ENCODE measurements around the gene PJA2. TPM values are rescaled to one million over a fixed set of nuclear protein-coding genes. Genes with fewer than 3 reads are reported as not detected.

PJA2 gene
- total RNA-seq, 1 donor from 2014 or later: 78.2 TPM

- no peak overlapping the region for H3K27ac Mint-ChIP-seq (ENCODE audit: unreplicated experiment)
- peaks cover 1% of the 10 kb centered on the region for H3K36me3 Mint-ChIP-seq (ENCODE audit: low read depth, unreplicated experiment)
- no peak overlapping the region for H3K4me3 Mint-ChIP-seq (ENCODE audit: unreplicated experiment)
- peaks cover 3% of the 10 kb centered on the region for H3K4me1 Mint-ChIP-seq (ENCODE audit: unreplicated experiment)
- DNase-seq (ENCODE audit: low spot score): no peak
- no peaks in the 10 kb centered on the region for H3K9me3 Mint-ChIP-seq (ENCODE audit: unreplicated experiment)
- TF ChIP-seq CTCF (IDR thresholded peaks at IDR 0.05; ENCODE audit: unreplicated experiment): no peak
- peaks cover 5% of the 10 kb centered on the region for H3K27me3 Mint-ChIP-seq (ENCODE audit: unreplicated experiment)
Measured at GRCh38 chr5:109315245-109315644, 94.5 kb downstream of the PJA2 start.

DNA sequence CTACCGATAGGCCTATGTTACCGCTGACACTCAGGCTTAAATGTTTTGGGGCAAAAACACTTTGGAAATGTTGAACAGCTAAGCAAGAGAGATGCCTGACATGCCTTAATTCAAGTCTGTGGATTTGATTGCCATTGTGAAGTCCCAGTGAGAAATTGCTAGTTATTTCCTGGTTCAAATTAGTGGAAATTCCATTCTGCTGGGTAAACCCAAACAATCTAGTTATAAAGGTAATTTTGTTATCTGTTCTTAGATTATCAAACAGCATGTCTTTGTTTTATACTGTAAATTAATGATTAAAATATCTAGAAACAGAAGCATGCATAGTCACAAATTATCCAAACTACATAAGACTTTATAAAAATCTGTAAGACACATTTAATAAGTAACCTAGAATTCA is 96.6 kb downstream of the PJA2 start:
- Mint-ChIP-seq H3K36me3 (ENCODE audit: low read depth, unreplicated experiment) (no peaks in the 10 kb centered on the region), H3K27me3 (ENCODE audit: unreplicated experiment) (peaks cover 5% of the 10 kb centered on the region), H3K27ac (ENCODE audit: unreplicated experiment) (no peak overlapping the region), H3K9me3 (ENCODE audit: unreplicated experiment) (no peaks in the 10 kb centered on the region), H3K4me3 (ENCODE audit: unreplicated experiment) (no peak overlapping the region), H3K4me1 (ENCODE audit: unreplicated experiment) (peaks cover 3% of the 10 kb centered on the region)
- TF ChIP-seq CTCF (IDR thresholded peaks at IDR 0.05; ENCODE audit: unreplicated experiment): no peak
- DNase-seq (ENCODE audit: low spot score): no peak

- no peaks in the 10 kb centered on the region for H3K36me3 Mint-ChIP-seq (ENCODE audit: low read depth, unreplicated experiment)
- no peak overlapping the region for H3K27ac Mint-ChIP-seq (ENCODE audit: unreplicated experiment)
Measured at GRCh38 chr5:109312695-109313094, 97.1 kb downstream of the PJA2 start.

GRCh38 chr5:109310315-109310714 is 99.5 kb downstream of the PJA2 start:
- peaks cover 3% of the 10 kb centered on the region for H3K27me3 Mint-ChIP-seq (ENCODE audit: unreplicated experiment)
- no peaks in the 10 kb centered on the region for H3K9me3 Mint-ChIP-seq (ENCODE audit: unreplicated experiment)
- H3K36me3 Mint-ChIP-seq (ENCODE audit: low read depth, unreplicated experiment): no peaks in the 10 kb centered on the region
- DNase-seq (ENCODE audit: low spot score): no peak
- H3K4me3 Mint-ChIP-seq (ENCODE audit: unreplicated experiment): no peak overlapping the region
- peaks cover 4% of the 10 kb centered on the region for H3K4me1 Mint-ChIP-seq (ENCODE audit: unreplicated experiment)
- no peak for TF ChIP-seq CTCF (IDR thresholded peaks at IDR 0.05; ENCODE audit: unreplicated experiment)
- H3K27ac Mint-ChIP-seq (ENCODE audit: unreplicated experiment): no peak overlapping the region

More at GRCh38 chr5:109312695-109313094, 97.1 kb downstream of the PJA2 start:
- Mint-ChIP-seq H3K9me3 (ENCODE audit: unreplicated experiment) (no peaks in the 10 kb centered on the region), H3K4me1 (ENCODE audit: unreplicated experiment) (peaks cover 3% of the 10 kb centered on the region), H3K4me3 (ENCODE audit: unreplicated experiment) (no peak overlapping the region), H3K27me3 (ENCODE audit: unreplicated experiment) (peaks cover 5% of the 10 kb centered on the region)
- no peak for DNase-seq (ENCODE audit: low spot score)
- TF ChIP-seq CTCF (IDR thresholded peaks at IDR 0.05; ENCODE audit: unreplicated experiment): no peak

GRCh38 chr5:109309326-109310063 is 100.3 kb downstream of the PJA2 start:
- H3K36me3 Mint-ChIP-seq (ENCODE audit: low read depth, unreplicated experiment): no peaks in the 10 kb centered on the region
- H3K27ac Mint-ChIP-seq (ENCODE audit: unreplicated experiment): no peak overlapping the region
- peaks cover 5% of the 10 kb centered on the region for H3K4me1 Mint-ChIP-seq (ENCODE audit: unreplicated experiment)
- H3K9me3 Mint-ChIP-seq (ENCODE audit: unreplicated experiment): no peaks in the 10 kb centered on the region
- no peak overlapping the region for H3K4me3 Mint-ChIP-seq (ENCODE audit: unreplicated experiment)
- DNase-seq (ENCODE audit: low spot score): no peak
- TF ChIP-seq CTCF (IDR thresholded peaks at IDR 0.05; ENCODE audit: unreplicated experiment): no peak
- H3K27me3 Mint-ChIP-seq (ENCODE audit: unreplicated experiment): peaks cover 3% of the 10 kb centered on the region

Data from endothelial cell (in vitro differentiated cells).